DND-41 (cell line): ENCODE measurements around the gene MRPL44.

Experiments
- CTCF ChIP-seq: IDR thresholded peaks from 2 replicates; pipeline ENCODE4 v1.5.1; 2012; ENCODE audit warnings: borderline replicate concordance, low read length, moderate library complexity, mild to moderate bottlenecking; ENCODE audit not compliant: poor library complexity, severe bottlenecking; ENCODE audit errors: extremely low read depth
- EZH2 ChIP-seq: IDR thresholded peaks from 3 replicates; pipeline ENCODE4 v1.6.1; 2012; ENCODE audit warnings: borderline replicate concordance, low read depth, mild to moderate bottlenecking, moderate library complexity, low read length, inconsistent platforms; ENCODE audit not compliant: severe bottlenecking

- TF ChIP-seq CTCF: no peak
- no peak for TF ChIP-seq EZH2
These were observed 42.9 kb upstream of the MRPL44 start for GRCh38 chr2:223914324-223914723.
